OCI-LY1 (cell line): ENCODE data around the gene TOMM40.

Experiments
- CTCF ChIP-seq: fragments of 200-600 bp; sonication (generic), shearing (Covaris generic); IDR thresholded peaks from 2 replicates; pipeline ENCODE4 v1.5.1; 2017; ENCODE audit warnings: mild to moderate bottlenecking, antibody characterized with exemption, low read length, moderate library complexity, mixed read lengths
- EZH2 ChIP-seq: fragments of 200-600 bp; sonication (generic), shearing (Covaris generic); IDR thresholded peaks from 2 replicates; pipeline ENCODE4 v1.8.0; 2017; ENCODE audit warnings: borderline replicate concordance, mixed run types, mild to moderate bottlenecking, antibody characterized with exemption, low read length, moderate library complexity, mixed read lengths

GRCh38 chr19:44930088-44930487 lies 39.0 kb downstream of the TOMM40 start:
- TF ChIP-seq CTCF (no peak), EZH2 (no peak)
